Amniotic stem cell (primary cell): Measurements from ENCODE around the gene C15orf61.

Source experiments
- DNase-seq: peaks from one replicate; lab custom pipeline; 2025; lab: John Stamatoyannopoulos, UW

C15orf61 gene

DNA sequence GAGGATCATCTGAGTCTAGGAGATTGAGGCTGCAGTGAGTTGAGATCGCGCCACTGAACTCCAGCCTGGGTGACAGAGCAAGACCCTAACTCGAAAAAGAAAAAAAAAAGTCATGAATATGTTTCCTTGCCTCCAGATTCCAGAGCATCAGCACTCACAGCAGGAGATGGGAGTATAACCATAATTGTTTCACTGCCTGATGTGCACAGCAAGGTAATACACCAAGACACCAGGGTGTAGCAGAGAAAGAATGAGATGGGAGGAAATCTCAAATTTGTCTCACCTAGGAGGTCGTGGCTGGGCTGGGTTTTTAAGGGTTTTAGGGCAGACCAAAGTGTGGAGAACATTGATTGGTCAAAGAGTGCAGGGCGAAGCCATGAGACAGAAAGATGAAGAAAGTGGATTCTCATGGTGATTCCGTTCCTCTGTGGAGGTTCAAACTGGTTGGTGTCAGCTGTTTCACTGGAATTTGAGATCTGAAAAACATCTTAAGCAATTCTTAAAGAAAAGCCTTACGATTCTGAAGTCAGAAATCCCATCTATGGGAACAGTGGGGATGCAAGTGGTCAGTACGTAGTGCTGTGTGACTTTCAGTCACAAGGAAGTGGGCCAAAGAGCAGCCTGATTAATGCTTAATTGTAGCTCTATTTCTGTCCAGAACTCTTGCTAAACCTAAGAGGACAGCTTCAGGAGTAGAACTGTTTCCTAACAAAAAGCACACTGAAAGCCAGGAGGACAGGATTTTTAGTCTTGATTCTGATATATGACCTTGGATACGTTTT lies 7.8 kb upstream of the C15orf61 start:
- no peak for DNase-seq

DNA sequence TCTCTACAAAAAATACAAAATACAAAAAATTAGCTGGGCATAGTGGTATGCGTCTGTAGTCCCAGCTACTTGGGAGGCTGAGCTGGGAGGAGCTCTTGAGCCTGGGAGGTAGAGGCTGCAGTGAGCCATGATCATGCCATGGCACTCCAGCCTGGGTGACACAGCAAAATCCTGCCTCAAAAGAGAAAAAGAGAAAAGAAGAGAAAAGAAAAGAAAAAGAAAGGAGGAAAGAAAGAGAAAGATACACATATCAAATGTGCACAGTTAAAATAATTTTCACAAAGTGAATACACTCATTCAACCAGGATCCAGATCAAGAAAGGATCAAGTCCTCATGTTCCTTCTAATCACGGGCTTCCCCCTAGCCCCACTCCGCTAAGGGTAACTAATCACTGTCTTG lies 5.8 kb upstream of the C15orf61 start:
- no peak for DNase-seq

DNA sequence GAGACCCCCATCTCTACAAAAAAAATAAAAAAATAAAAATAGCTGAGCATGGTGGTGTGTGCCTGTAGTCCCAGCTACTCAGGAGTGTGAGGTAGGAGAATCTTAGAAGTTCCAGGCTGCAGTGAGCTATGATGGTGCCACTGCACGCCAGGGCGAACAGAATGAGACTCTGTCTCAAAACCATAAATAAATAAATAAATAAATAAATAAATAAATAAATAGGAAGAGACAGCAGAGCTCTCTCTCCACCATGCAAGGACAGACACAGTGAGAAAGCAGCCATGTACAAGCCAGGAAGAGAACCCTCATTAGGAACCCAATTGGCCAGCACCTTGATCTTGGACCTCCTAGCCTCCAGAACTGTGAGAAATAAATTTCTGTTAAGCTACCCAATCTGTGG lies 5.4 kb upstream of the C15orf61 start:
- no peak for DNase-seq

DNA sequence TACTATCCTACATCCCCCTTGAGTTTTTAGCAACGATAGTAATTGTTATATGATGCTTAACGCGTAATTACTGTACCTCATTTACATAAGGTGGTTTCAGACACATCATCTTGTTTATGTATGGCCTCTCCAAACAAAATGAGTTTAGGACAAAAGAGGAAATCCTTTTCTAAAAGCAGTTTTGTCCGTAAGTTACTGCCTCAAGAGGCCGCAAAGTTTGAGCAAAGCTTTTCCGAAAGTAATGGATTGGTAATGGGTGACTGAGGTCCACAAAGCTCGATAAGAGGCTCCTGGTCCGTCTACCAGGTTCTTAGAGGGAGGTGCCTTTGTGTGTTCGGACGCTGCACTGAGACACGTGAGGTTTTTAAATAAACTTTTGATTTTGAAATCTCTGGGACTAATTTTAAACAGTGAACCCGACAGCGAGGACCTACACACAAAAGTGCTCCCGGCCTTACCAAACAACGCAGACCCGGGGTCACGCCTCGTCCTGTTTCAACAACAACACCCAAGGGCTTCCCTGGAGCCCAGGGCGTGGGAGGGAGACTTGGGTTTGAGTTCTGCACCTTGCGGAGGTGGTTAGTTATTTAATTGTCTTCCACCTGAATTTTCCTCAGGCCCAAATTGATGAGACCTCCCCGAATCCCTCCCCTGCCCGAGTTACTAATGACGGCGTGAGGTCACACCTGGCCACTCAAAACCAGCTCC lies 456 bp upstream of the C15orf61 start:
- no peak for DNase-seq

DNA sequence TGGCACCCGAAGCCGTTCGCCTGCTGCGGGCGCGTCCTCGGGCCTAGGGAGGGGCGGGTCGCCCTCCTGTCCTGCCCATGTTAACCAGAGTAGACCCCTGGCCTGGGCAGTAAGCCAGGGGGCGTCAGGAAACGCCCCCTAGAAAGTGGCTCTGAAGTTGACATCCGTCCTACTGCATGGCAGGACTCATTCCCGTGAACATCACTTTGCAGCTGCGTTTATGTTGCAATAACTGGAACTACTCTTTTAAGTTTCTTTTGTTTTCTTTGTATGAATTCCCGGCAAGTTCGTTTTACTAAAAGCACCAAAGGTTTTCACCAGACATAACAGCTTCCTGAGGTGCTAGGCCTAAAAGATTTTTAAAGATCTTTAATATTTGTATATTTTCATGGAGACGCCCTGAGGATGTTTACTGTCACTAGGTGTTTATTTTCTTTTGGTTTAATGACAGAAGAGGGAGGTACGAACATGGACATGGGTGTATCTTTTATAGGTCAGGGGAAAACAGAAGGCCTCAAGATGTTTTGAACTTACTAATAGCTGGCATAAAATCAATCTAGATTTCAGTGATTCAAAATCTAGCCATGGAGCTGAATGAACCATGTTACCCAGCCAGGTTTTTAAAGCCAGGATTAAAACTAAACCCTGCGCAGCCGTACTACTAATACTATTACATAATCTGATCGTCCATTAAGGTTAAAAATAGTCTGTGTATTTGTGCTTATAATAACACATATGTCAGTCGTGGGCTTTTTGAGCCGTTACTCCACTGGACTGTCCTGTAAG lies 1.0 kb downstream of the C15orf61 start:
- DNase-seq = no peak

DNA sequence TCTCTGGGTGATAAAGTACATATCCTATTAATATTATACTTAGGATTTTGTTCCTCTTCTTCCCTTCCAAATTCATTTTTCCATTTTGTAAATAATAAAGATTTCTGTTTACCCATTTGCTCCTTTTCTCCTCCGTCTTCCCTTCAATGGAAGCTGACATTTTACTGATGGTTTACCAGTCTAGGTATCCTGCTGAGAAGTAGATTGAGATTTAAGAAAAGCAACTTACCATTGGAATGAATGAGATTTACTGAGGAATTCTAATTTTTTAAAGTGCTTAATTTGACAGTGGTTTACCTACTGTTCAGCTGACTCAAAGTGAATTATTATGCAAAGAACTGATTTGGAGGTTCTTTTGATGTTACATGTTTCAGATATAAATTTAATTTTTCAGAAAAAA lies 2.4 kb downstream of the C15orf61 start:
- no peak for DNase-seq

DNA sequence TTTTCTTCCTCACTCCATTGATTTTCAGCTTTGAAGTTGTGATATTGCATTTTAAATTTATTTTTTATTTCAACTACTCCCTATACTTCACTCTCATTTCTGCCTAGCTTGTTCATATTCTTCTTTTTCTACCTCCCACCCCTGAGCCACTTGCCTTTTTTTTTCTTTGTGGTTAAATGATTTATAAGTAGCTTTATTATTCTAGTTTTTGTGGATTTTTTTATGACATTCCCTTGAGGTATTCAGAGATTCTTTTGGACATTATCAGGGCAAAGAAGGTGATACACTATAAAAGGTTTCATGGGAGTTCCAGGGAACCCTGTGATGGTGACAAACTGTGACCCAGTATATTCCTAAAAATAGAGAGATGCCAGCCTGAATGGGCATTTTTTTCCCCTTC lies 3.3 kb downstream of the C15orf61 start:
- no peak for DNase-seq

DNA sequence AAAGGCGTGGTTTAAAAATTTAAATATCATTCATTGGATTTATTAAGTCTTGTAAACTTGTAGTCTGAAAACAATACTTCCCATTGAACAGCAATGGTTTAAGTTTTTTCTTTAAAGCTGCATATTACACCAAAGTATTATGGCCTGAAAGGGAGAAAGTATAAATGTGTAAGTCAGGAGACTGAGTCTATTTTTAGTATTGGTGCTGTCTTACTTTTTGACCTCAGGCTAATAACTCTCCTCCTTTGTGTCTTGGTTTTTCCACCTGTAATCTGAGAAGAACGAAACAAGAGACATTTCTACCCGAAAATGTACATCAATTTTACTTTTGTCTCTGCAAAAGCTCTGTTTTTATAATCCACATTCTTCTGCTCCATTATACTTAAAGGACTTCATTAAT lies 7.6 kb downstream of the C15orf61 start:
- DNase-seq = no peak

DNA sequence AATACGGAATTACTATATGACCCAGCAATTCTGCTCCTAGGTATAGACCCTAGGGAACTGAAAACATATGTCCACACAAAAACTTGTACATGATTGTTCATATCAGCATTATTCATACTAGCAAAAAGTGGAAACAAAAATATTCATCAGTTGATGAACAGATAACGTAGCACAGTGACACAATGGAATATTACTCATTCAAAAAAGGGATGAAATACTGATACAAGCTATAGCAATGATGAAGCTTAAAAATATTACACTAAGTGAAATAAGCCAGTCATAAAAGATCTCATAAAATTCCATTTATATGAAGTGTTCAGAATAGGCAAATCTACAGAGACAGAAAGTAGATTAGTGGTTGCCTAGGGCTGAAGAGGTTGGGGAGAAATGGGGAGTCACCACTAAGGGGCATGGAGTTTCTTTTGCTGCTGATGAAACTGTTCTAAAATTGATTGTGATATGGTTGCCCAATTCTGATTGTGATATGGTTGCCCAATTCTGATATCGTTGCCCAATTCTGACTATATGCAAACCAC lies 10.5 kb downstream of the C15orf61 start:
- peak; percentile 68 for DNase-seq

DNA sequence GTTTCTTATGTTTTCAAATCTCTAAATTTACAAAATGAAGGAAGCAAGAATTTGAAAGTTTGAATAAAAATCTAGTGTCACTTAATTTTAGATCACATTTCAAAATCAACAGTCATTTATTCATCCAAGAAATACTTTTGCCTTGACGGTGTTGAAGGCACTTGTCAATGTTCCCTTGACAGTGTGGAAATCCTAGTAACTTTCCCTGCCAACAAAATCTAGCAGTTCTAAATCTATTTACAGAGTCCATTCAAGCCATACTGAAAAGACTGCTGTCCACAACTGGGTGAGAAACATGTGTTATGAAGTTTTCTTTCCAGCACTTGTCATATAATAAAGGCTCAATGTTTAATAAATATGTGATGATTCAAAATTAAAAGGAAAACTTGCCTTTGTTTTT lies 12.9 kb downstream of the C15orf61 start:
- DNase-seq = no peak

DNA sequence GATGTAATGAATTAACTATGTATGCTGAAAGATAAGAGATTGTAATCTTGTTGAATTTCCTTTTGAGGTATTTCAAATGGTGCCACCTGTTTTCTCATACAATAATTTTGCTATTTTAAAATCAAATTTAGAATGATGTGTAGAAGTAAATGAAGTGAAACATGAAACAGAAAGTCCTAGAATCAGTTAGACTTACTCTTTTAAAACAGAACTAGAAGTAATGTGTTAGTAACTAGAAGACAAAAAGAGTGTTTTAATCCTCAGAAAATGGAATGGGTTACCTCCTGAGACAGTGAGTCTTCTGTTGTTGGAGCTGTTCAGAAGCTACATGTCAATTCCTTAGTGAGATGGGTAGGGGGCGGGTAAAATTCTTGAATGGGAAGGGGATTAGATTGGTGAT lies 13.4 kb downstream of the C15orf61 start:
- DNase-seq = no peak

DNA sequence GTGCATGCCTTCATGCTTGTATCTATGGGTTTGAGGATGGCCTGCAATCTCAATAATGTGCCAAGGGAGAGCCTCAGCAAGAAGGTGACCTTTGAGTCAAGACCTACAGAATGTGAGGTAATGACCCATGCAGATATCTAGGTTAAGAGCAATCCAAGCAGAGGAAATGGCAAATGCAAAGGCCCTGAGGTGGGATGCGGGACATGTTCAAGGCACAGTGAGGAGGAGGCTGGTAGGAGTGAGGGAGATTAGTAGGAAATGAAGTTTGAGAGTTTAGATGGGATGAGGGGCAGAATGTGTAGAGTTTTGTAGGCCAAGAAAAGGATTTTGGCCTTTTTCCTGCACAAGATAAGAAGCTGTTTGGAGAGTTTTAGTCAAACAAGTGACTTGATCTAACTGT lies 16.8 kb downstream of the C15orf61 start:
- DNase-seq = no peak

DNA sequence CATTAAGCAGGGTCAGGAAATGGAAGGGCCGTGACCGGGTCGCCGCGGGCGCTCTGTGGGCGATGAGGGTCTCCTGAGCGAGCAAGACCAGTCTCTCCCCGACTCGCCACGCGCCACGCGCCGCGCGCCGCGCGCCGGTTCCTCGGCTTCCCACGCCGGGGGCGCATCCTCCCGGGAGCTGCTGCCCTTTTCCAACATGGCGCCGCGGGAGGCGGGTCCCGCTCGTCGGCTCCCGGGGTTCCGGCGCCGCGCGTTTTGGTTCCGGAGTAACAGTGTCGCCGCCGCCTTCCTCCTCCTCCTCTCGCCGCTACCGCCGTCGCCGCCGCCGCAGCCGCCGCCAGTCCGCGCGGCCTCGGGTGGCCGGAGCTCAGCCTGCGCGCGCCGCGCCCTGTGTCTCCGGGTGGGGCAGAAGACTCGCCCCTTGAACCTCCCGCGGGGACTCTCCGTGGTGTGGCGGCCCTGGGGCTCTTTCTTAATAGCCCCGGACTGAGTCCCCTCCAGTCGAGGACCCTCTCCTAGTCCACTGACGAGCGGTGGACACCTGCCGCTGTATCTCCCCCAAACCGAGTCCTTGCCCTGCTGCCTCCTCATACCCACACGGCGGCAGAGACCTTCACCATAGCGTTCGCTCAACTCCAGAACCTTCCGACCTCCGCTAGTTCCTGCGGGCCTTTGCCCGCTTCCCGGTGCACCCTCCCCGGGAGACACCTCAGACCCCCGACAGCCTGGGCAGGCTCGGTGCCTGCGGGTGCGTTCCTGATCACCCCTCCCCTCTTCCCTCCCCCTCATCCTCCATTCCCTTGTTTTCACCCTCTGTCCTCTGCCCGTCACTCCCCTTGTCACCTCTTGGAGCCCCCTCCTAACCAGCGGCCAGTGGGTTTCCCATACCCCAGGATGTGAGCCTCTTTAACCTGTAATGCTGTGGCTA lies 21.8 kb downstream of the C15orf61 start, which contains the start of gene MAP2K5:
TSS of gene MAP2K5 (plus strand) at position 284 of the 928 bp plus-strand sequence. CDS start at position 917, 633 bp downstream.
- peak; percentile 25 for DNase-seq

DNA sequence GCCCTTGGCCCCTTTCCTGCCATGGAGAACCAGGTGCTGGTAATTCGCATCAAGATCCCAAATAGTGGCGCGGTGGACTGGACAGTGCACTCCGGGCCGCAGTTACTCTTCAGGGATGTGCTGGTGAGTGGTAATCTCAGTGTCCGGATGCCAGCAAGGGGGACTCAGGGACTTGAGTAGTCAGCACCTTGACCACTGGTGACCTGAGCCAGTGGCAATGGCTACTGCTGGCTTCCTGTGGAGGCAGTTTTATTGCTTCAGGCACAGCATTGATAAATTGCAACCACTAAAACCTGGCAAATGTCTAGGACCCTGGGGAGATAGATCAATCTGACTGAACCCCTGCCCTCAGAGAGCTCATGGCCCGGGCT lies 22.4 kb downstream of the C15orf61 start:
- DNase-seq = no peak

DNA sequence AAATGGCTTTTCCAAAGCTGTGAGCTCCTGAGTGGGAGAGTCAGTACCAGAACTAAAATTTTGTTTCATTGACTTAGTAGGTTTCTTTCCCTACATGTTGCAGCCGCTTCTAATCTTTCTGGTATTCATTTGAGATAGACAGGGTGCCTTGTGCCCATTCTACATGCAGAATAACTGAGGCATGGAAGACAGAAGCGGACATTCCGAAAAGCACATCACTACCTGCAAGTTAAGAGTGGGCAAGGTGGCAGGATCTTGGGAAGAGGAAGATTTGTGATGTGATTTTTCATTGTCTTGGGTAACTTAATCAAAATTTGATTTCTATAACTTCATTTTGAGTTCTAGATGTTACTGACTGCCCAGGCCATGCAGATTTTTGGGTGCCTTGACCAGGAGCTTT lies 23.5 kb downstream of the C15orf61 start:
- no peak for DNase-seq

DNA sequence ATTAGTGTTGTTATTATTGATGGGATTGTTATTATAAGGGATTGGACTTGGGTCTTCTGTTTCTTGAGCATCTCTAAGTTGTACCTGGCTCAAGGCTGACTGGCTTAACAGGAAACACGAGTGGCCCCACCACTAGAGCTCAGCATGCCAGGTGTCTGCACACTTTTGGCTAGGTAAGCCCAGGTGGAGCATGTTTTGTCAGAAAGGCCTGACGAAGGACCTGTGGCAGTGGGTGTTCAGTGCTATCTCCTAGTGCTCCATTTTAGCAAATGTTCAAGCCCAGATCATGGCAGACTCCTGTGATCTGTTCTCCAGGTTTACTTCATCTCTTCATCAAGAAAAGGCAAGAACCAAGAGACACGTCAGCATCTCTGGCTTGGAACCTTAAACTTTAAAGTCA lies 24.9 kb downstream of the C15orf61 start:
- no peak for DNase-seq

DNA sequence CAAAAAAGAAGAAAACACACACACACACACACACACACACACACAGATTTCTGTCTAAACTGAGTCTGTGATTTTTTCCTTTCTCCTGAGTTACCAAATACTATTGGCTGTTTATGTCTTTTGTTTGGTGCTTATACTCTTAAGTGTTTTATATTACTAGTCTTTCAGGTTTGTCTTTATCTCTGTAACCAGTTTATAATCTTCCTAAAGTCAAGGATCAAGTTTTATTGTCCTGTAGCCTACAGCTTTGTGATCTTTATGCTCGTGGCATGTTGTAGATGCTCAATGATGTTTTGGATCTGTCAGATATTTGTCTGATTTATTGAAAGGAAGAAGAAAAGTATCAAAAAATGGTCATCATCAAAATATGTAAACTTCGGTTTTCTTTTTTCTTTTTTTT lies 26.1 kb downstream of the C15orf61 start:
- DNase-seq = no peak

DNA sequence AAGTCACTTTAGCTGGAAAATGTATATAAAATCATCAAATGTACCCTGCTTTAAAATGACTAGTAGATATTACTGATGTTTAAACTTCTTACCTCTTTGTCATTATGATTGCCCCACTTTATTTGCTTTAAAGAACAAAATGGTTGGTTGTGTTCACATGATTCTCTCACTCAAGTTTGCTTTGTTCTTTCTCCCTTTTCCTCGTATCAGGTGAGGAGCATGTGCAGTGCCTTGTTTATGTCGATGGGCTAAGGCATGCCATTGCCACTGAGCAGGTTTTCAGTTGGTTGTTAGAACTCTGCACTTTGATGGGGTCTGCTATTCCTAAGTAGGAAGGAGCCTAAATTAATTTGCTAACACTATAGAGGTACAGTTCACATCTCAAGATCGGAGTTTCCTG lies 26.9 kb downstream of the C15orf61 start:
- no peak for DNase-seq

DNA sequence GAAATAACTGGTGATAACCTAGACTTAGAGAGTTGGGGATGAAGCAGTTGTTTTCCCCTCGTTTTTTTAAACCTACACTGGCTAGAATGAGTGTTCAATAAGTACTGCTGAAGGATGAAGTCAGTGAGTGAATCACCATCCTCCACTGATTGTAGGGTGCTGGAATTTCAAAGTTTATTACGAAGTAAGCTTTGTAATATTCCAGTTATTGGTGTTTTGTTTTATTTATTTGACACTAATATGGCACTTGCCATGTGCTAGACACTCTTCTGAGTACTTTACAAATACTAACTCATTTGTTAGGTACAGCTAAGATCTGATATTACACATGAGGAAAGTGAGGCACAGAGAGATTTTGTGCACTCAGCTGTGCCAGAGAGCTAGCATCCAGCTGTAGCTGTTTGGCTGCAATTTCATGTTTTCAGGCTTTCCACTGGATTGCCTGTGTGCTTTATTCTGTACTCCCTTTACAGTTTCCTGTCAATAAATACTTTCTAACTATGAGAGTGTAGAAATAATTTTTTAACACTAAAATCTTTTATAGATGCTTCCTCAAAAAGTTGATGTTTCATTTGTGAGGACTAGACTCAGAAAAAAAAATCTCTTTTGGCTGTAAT lies 27.4 kb downstream of the C15orf61 start:
- DNase-seq = peak; percentile 41

DNA sequence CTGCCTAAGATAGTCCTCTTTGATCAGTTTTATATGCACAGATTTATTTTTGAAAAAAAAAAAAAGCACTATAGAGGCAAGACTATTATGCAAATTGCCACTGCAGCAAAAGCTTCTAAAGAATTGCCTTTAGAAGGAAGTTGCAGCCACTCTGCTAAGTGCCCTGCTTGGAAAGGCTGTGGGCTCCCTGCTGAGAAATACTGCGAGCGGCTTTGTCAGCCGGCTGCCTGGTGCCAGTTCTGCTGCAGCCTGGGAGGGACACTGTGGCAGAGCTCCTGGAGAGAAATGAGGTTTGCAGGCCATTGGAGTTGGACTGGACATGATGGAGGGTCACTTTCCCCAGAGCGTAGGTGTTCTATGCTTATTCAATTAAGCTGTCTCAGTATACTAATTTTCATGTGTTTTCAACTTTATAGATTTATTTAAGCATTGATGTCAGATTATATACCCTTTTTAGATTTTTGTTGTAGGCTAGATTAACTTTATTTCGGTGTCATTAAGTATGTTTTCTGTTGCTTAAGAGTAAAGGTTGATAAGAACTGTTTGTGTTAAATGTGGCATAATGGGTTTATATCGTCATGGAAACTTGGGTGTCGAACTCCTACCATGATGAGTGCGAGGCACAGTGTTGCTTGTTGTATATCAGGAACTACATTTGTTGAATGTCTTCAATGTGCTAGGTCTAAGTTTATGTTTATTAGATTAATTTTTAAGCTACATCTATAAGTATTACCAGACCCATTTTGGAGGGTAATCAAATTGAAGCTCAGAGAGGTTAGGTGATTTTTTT lies 28.1 kb downstream of the C15orf61 start:
- no peak for DNase-seq
